Right kidney (tissue), 1 donor: Measurements from ENCODE around the gene DUSP14.
"Not testable (repeated sequence)": the region's sequence is repeated elsewhere in the genome, so short reads cannot be mapped to it uniquely, and the experiment has no call there.

Source experiments
- DNase-seq: peaks from one replicate; pipeline ENCODE4 v3.0.0-alpha.2; 2016

The DUSP14 gene

GRCh38 chr17:37483311-37484039 is 6.2 kb upstream of the DUSP14 start:
- DNase-seq = no peak

GRCh38 chr17:37485938-37486570 is 3.6 kb upstream of the DUSP14 start:
- no peak for DNase-seq

- DNase-seq = peak; percentile 31
These were observed 1.6 kb upstream of the DUSP14 start for GRCh38 chr17:37488009-37488604.

GRCh38 chr17:37488607-37489196 is 989 bp upstream of the DUSP14 start:
- DNase-seq = no peak

- DNase-seq = peak; percentile 72
These were observed 414 bp downstream of the DUSP14 start for GRCh38 chr17:37490022-37490587.

- DNase-seq = peak; percentile 49
These were observed 1.2 kb downstream of the DUSP14 start for GRCh38 chr17:37490638-37491614.

GRCh38 chr17:37492167-37492566 is 2.5 kb downstream of the DUSP14 start:
- no peak for DNase-seq

- DNase-seq = no peak
These were observed 3.7 kb downstream of the DUSP14 start for GRCh38 chr17:37493249-37494027.

- no peak for DNase-seq
These were observed 4.7 kb downstream of the DUSP14 start for GRCh38 chr17:37494401-37494831.

- no peak for DNase-seq
These were observed 5.3 kb downstream of the DUSP14 start for GRCh38 chr17:37494971-37495370.

- DNase-seq = no peak
These were observed 10.7 kb downstream of the DUSP14 start for GRCh38 chr17:37500378-37500777.

GRCh38 chr17:37502009-37502936 is 12.6 kb downstream of the DUSP14 start:
- DNase-seq = no peak

GRCh38 chr17:37503148-37503547 is 13.5 kb downstream of the DUSP14 start:
- DNase-seq = no peak

- DNase-seq = no peak
These were observed 15.6 kb downstream of the DUSP14 start for GRCh38 chr17:37505333-37505732.

GRCh38 chr17:37506678-37507077 is 17.0 kb downstream of the DUSP14 start:
- no peak for DNase-seq

- no peak for DNase-seq
These were observed 17.4 kb downstream of the DUSP14 start for GRCh38 chr17:37507111-37507510.

GRCh38 chr17:37510056-37510455 is 20.4 kb downstream of the DUSP14 start:
- no peak for DNase-seq

GRCh38 chr17:37511642-37512041 is 22.0 kb downstream of the DUSP14 start:
- not testable (repeated sequence) for DNase-seq

GRCh38 chr17:37512442-37513068 is 22.9 kb downstream of the DUSP14 start:
- DNase-seq = peak; percentile 13
